ENCODE data around the gene MAP4K4.
A peak's percentile ranks its signal among the peaks of the same experiment; 100 is the strongest.

Gene MAP4K4

GRCh38 chr2:101790857-101791256, 93.3 kb downstream of the MAP4K4 start:
- no peak for DNase-seq (ENCODE audit: low spot score)

- DNase-seq (ENCODE audit: low spot score): no peak
These were observed 94.7 kb downstream of the MAP4K4 start for GRCh38 chr2:101792208-101792607.

- no peak for DNase-seq (ENCODE audit: low spot score)
These were observed 95.9 kb downstream of the MAP4K4 start for GRCh38 chr2:101793277-101793969.

GRCh38 chr2:101794141-101794540, 96.6 kb downstream of the MAP4K4 start:
- DNase-seq (ENCODE audit: low spot score): no peak

GRCh38 chr2:101795033-101795432, 97.5 kb downstream of the MAP4K4 start:
- no peak for DNase-seq (ENCODE audit: low spot score)

- DNase-seq (ENCODE audit: low spot score): no peak
These were observed 99.5 kb downstream of the MAP4K4 start for GRCh38 chr2:101796825-101797600.

GRCh38 chr2:101801496-101801895, 104.0 kb downstream of the MAP4K4 start:
- no peak for DNase-seq (ENCODE audit: low spot score)

GRCh38 chr2:101802329-101802728, 104.8 kb downstream of the MAP4K4 start:
- DNase-seq (ENCODE audit: low spot score): no peak

GRCh38 chr2:101803128-101803527, 105.6 kb downstream of the MAP4K4 start:
- no peak for DNase-seq (ENCODE audit: low spot score)

GRCh38 chr2:101803945-101804696, 106.6 kb downstream of the MAP4K4 start:
- DNase-seq (ENCODE audit: low spot score): no peak

- no peak for DNase-seq (ENCODE audit: low spot score)
These were observed 107.9 kb downstream of the MAP4K4 start for GRCh38 chr2:101805152-101806088.

- peak; percentile 85 for DNase-seq (ENCODE audit: low spot score)
These were observed 108.6 kb downstream of the MAP4K4 start for GRCh38 chr2:101806123-101806522.

- no peak for DNase-seq (ENCODE audit: low spot score)
These were observed 109.2 kb downstream of the MAP4K4 start for GRCh38 chr2:101806701-101807100.

GRCh38 chr2:101807242-101807641, 109.7 kb downstream of the MAP4K4 start:
- no peak for DNase-seq (ENCODE audit: low spot score)

- DNase-seq (ENCODE audit: low spot score): no peak
These were observed 110.6 kb downstream of the MAP4K4 start for GRCh38 chr2:101808006-101808562.

- no peak for DNase-seq (ENCODE audit: low spot score)
These were observed 112.2 kb downstream of the MAP4K4 start for GRCh38 chr2:101809698-101810097.

- no peak for DNase-seq (ENCODE audit: low spot score)
These were observed 113.9 kb downstream of the MAP4K4 start for GRCh38 chr2:101811226-101812015.

- no peak for DNase-seq (ENCODE audit: low spot score)
These were observed 114.7 kb downstream of the MAP4K4 start for GRCh38 chr2:101812226-101812625.

GRCh38 chr2:101814752-101815151, 117.2 kb downstream of the MAP4K4 start:
- no peak for DNase-seq (ENCODE audit: low spot score)

GRCh38 chr2:101815154-101815553, 117.6 kb downstream of the MAP4K4 start:
- no peak for DNase-seq (ENCODE audit: low spot score)

Data from kidney capillary endothelial cell (primary cell).